Measurements from ENCODE around the gene AADACL4. TPM values are rescaled to one million over a fixed set of nuclear protein-coding genes. Genes with fewer than 3 reads are reported as not detected.
"Not testable (repeated sequence)": the region's sequence is repeated elsewhere in the genome, so short reads cannot be mapped to it uniquely, and the experiment has no call there.

The AADACL4 gene
- total and polyA plus RNA-seq, 3 experiments from 2014 or later = not detected

- no peak overlapping the region for H3K4me3 Mint-ChIP-seq
- peaks cover 14 to 25% of the 10 kb centered on the region in 2 donors for H3K27me3 Mint-ChIP-seq
- ChIA-PET CTCF (no interaction called here), POLR2A (no interaction called here)
- no peaks in the 10 kb centered on the region for H3K9me3 ChIP-seq (ENCODE audit: low read length)
- H3K4me3 ChIP-seq (ENCODE audit: low read length) = no peak overlapping the region
- no peaks in the 10 kb centered on the region for H3K36me3 Mint-ChIP-seq
- H3K27ac Mint-ChIP-seq = no peak overlapping the region
- H3K27me3 ChIP-seq (ENCODE audit: insufficient read depth, low read length, poor library complexity, severe bottlenecking) = no peaks in the 10 kb centered on the region
- H3K4me1 ChIP-seq (ENCODE audit: insufficient read depth, low read length) = peaks cover 5% of the 10 kb centered on the region
- H3K4me1 Mint-ChIP-seq = peaks cover 7% of the 10 kb centered on the region in 3 donors
- H3K9me3 Mint-ChIP-seq = peaks cover 0 to 2% (median 0%) of the 10 kb centered on the region in 5 donors
- no peak for DNase-seq
- no peaks in the 10 kb centered on the region for H3K36me3 ChIP-seq (ENCODE audit: insufficient read depth, low read length)
- no peak overlapping the region for H3K27ac ChIP-seq (ENCODE audit: low read depth, low read length)
Observed at GRCh38 chr1:12654657-12655056, 10.8 kb downstream of the AADACL4 start.

DNA sequence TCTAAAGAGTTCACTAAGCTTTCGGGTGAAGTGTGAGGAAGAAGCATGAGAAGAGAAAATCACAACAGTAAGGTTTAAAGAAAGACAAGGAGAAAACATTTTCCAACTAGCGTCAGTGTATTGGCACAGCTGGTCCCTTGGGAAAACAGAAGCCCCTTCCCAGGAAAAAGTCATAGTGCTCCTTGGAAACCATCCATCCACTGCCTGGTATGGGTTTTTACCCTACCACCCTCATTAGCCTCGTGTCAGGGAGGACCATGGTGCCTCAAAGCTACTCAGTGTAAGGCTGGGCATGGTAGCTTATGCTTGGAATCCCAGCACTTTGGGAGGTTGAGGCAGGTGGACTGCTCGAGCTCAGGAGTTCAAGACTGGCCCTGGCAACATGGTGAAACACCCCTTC lies 12.7 kb downstream of the AADACL4 start:
- H3K9me3 Mint-ChIP-seq = peaks cover 0 to 2% (median 0%) of the 10 kb centered on the region in 5 donors
- H3K36me3 ChIP-seq (ENCODE audit: insufficient read depth, low read length) = no peaks in the 10 kb centered on the region
- H3K4me3 ChIP-seq (ENCODE audit: low read length) = no peak overlapping the region
- no peak for DNase-seq
- no peak overlapping the region for H3K27ac ChIP-seq (ENCODE audit: low read depth, low read length)
- peaks cover 7% of the 10 kb centered on the region in 3 donors for H3K4me1 Mint-ChIP-seq
- no peak overlapping the region for H3K27ac Mint-ChIP-seq
- no peaks in the 10 kb centered on the region for H3K27me3 ChIP-seq (ENCODE audit: insufficient read depth, low read length, poor library complexity, severe bottlenecking)
- POLR2A ChIA-PET = no interaction called here
- H3K27me3 Mint-ChIP-seq = peaks cover 6 to 10% of the 10 kb centered on the region in 2 donors
- H3K36me3 Mint-ChIP-seq = no peaks in the 10 kb centered on the region
- CTCF ChIA-PET = interaction anchor here (0.8 to 4.3 kb wide), 5 partner anchors 8 to 396 kb away, joined by 3 to 22 read pairs (median 3); partner anchors contain the start of gene DHRS3
- peaks cover 5% of the 10 kb centered on the region for H3K4me1 ChIP-seq (ENCODE audit: insufficient read depth, low read length)
- no peak overlapping the region for H3K4me3 Mint-ChIP-seq
- H3K9me3 ChIP-seq (ENCODE audit: low read length) = no peaks in the 10 kb centered on the region

DNA sequence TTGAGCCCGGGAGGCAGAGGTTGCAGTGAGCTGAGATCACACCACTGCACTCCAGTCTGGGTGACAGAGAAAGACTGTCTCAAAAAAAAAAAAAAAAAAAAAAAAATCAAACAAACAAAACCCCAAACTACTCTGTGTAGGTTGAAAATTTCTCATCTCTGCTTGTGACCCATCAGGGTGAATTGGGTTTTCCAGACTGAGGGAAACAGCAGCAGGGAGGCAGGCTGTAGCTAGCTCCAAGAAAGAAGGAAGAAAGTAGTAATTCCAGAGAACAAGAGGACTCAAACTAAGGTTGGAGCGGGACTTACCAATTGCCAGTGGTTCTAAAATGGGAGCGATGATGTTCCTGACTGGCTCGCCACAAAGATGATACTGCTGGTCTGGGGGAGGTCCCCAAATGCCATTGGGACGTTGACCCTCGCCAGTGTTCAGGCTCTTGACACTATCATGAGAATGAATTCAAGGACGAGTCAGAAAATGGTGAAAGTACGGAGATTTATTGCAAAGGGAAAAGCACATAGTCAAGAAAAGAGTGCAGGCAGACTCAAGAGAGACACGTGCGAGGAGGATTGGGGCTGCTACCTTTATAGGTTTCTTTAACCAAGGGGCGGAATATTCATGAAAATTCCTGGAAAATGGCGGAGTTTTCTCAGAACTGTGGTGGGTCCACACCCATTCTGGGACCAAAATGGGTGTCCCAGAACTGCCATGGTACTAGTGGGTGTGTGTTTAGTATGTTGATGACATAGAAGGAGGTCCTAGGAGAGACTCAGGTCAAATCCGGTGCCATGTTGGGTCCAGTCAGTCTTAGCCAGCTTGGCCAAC lies 13.4 kb downstream of the AADACL4 start:
- H3K9me3 Mint-ChIP-seq = no peaks in the 10 kb centered on the region
- no peak overlapping the region for H3K27ac ChIP-seq (ENCODE audit: low read depth, low read length)
- no peak overlapping the region for H3K4me3 ChIP-seq (ENCODE audit: low read length)
- DNase-seq = no peak
- H3K27me3 Mint-ChIP-seq = peaks cover 6 to 7% of the 10 kb centered on the region in 2 donors
- H3K27ac Mint-ChIP-seq = no peak overlapping the region
- no peaks in the 10 kb centered on the region for H3K27me3 ChIP-seq (ENCODE audit: insufficient read depth, low read length, poor library complexity, severe bottlenecking)
- H3K4me1 Mint-ChIP-seq = peaks cover 7% of the 10 kb centered on the region in 3 donors
- H3K36me3 ChIP-seq (ENCODE audit: insufficient read depth, low read length) = no peaks in the 10 kb centered on the region
- no peaks in the 10 kb centered on the region for H3K36me3 Mint-ChIP-seq
- no peak overlapping the region for H3K4me3 Mint-ChIP-seq
- H3K9me3 ChIP-seq (ENCODE audit: low read length) = no peaks in the 10 kb centered on the region
- H3K4me1 ChIP-seq (ENCODE audit: insufficient read depth, low read length) = peaks cover 5% of the 10 kb centered on the region
- ChIA-PET POLR2A (no interaction called here), CTCF (interaction anchor here (1.1 to 4.3 kb wide), 8 partner anchors 37 to 532 kb away, joined by 3 to 22 read pairs (median 4); partner anchors contain the start of gene DHRS3)

GRCh38 chr1:12657885-12658512 lies 14.1 kb downstream of the AADACL4 start:
- CTCF ChIA-PET = interaction anchor here (0.7 to 4.3 kb wide), 26 partner anchors 8 to 538 kb away, joined by 3 to 22 read pairs (median 4); partner anchors contain the start of genes AADACL4 and DHRS3
- DNase-seq; H3K9me3 ChIP-seq (ENCODE audit: low read length); H3K9me3 Mint-ChIP-seq; H3K4me1 Mint-ChIP-seq; H3K27ac ChIP-seq (ENCODE audit: low read depth, low read length); H3K36me3 Mint-ChIP-seq; H3K27ac Mint-ChIP-seq; H3K4me3 ChIP-seq (ENCODE audit: low read length); H3K4me3 Mint-ChIP-seq; POLR2A ChIA-PET; H3K36me3 ChIP-seq (ENCODE audit: insufficient read depth, low read length); H3K27me3 ChIP-seq (ENCODE audit: insufficient read depth, low read length, poor library complexity, severe bottlenecking); H3K4me1 ChIP-seq (ENCODE audit: insufficient read depth, low read length); H3K27me3 Mint-ChIP-seq: not testable (repeated sequence)

DNA sequence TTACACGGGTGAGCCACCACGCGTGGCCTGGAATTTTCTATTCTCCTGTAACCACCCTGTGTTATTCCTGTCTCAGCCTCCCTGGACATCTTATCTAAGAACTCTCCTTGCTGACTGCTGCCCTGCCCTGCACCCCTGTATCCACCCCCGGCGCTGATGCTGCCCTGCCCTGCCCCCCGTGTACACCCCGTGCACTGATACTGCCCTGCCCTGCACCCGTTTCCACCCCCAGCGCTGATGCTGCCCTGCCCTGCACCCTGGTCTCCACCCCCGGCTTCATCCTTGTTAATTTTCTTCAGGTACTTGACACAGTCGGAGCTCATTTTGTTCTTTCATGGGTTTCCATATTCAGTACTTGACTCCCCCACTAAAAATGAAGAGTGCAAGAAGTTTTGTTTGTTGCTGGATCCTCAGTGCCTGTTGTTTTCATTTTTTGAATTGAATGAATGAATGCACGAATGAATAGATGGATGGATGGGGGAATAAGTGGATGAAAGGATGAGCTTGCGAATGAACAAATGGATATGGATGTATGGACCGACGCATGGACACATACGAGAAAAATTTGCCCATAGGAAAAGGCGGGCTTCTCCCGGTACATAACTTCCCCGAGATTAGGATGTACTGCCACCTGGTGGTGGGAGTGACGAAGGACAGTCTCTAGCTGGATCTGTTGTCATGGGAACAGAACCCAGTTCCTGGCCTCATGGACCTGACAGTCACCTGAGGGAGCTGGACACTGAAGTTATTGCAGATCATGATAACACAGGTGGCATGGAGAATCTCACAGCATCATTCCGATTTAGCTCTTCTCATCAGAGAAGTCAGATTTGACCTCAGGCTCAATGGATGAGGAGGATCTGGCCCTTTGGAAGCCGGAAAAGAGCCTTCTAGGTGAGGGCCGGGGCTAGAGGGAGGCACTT lies 14.9 kb downstream of the AADACL4 start:
- H3K27ac Mint-ChIP-seq = peak overlapping the region in 1 of 8 donors; percentile 68
- Histone ChIP-seq H3K27me3 (ENCODE audit: insufficient read depth, low read length, poor library complexity, severe bottlenecking) (no peaks in the 10 kb centered on the region), H3K36me3 (ENCODE audit: insufficient read depth, low read length) (no peaks in the 10 kb centered on the region), H3K9me3 (ENCODE audit: low read length) (no peaks in the 10 kb centered on the region), H3K4me3 (ENCODE audit: low read length) (no peak overlapping the region), H3K4me1 (ENCODE audit: insufficient read depth, low read length) (peaks cover 5% of the 10 kb centered on the region), H3K27ac (ENCODE audit: low read depth, low read length) (no peak overlapping the region)
- ChIA-PET POLR2A (no interaction called here), CTCF (interaction anchor here (0.7 to 4.3 kb wide), 36 partner anchors 9 to 539 kb away, joined by 3 to 22 read pairs (median 4); partner anchors contain the start of genes AADACL4 and DHRS3)
- H3K36me3 Mint-ChIP-seq = no peaks in the 10 kb centered on the region
- H3K4me3 Mint-ChIP-seq = peak overlapping the region in 1 of 7 donors; percentile 26
- H3K4me1 Mint-ChIP-seq = peaks cover 7% of the 10 kb centered on the region in 3 donors
- H3K9me3 Mint-ChIP-seq = peaks cover 0 to 3% (median 0%) of the 10 kb centered on the region in 5 donors
- peak; percentile 55 to 81 (median 61) for DNase-seq
- H3K27me3 Mint-ChIP-seq = peaks cover 5 to 9% of the 10 kb centered on the region in 2 donors

- Mint-ChIP-seq H3K9me3 (peaks cover 0 to 3% (median 0%) of the 10 kb centered on the region in 5 donors), H3K27me3 (peaks cover 5 to 9% of the 10 kb centered on the region in 2 donors), H3K4me3 (no peak overlapping the region), H3K4me1 (peaks cover 7% of the 10 kb centered on the region in 3 donors), H3K27ac (no peak overlapping the region), H3K36me3 (no peaks in the 10 kb centered on the region)
- no peaks in the 10 kb centered on the region for H3K36me3 ChIP-seq (ENCODE audit: insufficient read depth, low read length)
- ChIA-PET POLR2A (no interaction called here), CTCF (no interaction called here)
- no peaks in the 10 kb centered on the region for H3K9me3 ChIP-seq (ENCODE audit: low read length)
- H3K27me3 ChIP-seq (ENCODE audit: insufficient read depth, low read length, poor library complexity, severe bottlenecking) = no peaks in the 10 kb centered on the region
- H3K4me1 ChIP-seq (ENCODE audit: insufficient read depth, low read length) = peaks cover 5% of the 10 kb centered on the region
- no peak overlapping the region for H3K4me3 ChIP-seq (ENCODE audit: low read length)
- no peak overlapping the region for H3K27ac ChIP-seq (ENCODE audit: low read depth, low read length)
- DNase-seq = no peak
Observed at GRCh38 chr1:12661606-12662219, 17.8 kb downstream of the AADACL4 start.

- Histone ChIP-seq H3K27me3 (ENCODE audit: insufficient read depth, low read length, poor library complexity, severe bottlenecking) (no peaks in the 10 kb centered on the region), H3K36me3 (ENCODE audit: insufficient read depth, low read length) (no peaks in the 10 kb centered on the region), H3K4me3 (ENCODE audit: low read length) (no peak overlapping the region), H3K4me1 (ENCODE audit: insufficient read depth, low read length) (peaks cover 5% of the 10 kb centered on the region), H3K9me3 (ENCODE audit: low read length) (no peaks in the 10 kb centered on the region), H3K27ac (ENCODE audit: low read depth, low read length) (no peak overlapping the region)
- ChIA-PET POLR2A (no interaction called here), CTCF (no interaction called here)
- DNase-seq = no peak
- Mint-ChIP-seq H3K4me1 (peaks cover 7% of the 10 kb centered on the region in 3 donors), H3K27me3 (peaks cover 5 to 9% of the 10 kb centered on the region in 2 donors), H3K27ac (no peak overlapping the region), H3K36me3 (peaks cover 0 to 3% (median 0%) of the 10 kb centered on the region in 3 donors), H3K9me3 (peaks cover 0 to 4% (median 0%) of the 10 kb centered on the region in 5 donors), H3K4me3 (no peak overlapping the region)
Observed at GRCh38 chr1:12662556-12662955, 18.7 kb downstream of the AADACL4 start.

Data from CD8-positive, alpha-beta memory T cell (primary cell).